Body of pancreas (tissue), 4 donors: ENCODE results near the gene CNTNAP2.

Source experiments
- CTCF ChIP-seq, 7 experiments: fragments of 450-650 bp in 4 of 7; fragments of 200-600 bp in 3 of 7; sonication (generic) in 3 of 7; IDR thresholded peaks; one replicate each; pipeline ENCODE4 v1.5.1; 2016 to 2019; ENCODE audit warnings: antibody characterized with exemption in 7 of 7
- POLR2A ChIP-seq, 3 donors: fragments of 450-650 bp; IDR thresholded peaks; one replicate each; pipeline ENCODE4 v1.6.1; 2016; ENCODE audit warnings: antibody characterized with exemption in 3 of 3, mild to moderate bottlenecking in 2 of 3

GRCh38 chr7:146966274-146966673, 849.7 kb downstream of the CNTNAP2 start:
- TF ChIP-seq POLR2A (IDR thresholded peaks at IDR 0.05), result no peak
- TF ChIP-seq CTCF (IDR thresholded peaks at IDR 0.05), result no peak
